ENCODE measurements around the gene PEX1.

DNA sequence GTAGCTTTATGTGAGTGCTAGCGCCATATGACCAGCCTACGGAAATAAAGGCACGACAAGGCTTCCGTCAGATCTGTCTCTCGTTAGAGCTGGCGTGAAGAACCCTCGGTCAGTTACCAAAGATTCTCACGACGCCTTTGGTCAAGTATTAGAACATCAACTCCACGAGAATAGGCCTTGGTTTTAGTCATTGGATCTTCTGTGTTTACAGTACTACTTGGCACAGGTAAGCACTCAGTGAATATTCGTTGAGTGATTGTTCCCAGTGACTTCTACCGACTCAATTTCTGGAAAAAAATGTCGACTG, 591 bp upstream of the PEX1 start:
- TF ChIP-seq, protein P1, sequence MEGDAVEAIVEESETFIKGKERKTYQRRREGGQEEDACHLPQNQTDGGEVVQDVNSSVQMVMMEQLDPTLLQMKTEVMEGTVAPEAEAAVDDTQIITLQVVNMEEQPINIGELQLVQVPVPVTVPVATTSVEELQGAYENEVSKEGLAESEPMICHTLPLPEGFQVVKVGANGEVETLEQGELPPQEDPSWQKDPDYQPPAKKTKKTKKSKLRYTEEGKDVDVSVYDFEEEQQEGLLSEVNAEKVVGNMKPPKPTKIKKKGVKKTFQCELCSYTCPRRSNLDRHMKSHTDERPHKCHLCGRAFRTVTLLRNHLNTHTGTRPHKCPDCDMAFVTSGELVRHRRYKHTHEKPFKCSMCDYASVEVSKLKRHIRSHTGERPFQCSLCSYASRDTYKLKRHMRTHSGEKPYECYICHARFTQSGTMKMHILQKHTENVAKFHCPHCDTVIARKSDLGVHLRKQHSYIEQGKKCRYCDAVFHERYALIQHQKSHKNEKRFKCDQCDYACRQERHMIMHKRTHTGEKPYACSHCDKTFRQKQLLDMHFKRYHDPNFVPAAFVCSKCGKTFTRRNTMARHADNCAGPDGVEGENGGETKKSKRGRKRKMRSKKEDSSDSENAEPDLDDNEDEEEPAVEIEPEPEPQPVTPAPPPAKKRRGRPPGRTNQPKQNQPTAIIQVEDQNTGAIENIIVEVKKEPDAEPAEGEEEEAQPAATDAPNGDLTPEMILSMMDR (IDR thresholded peaks at IDR 0.05): no peak
- no peak for TF ChIP-seq POLR2A (IDR thresholded peaks at IDR 0.05)

All from testis (tissue), 2 donors.